KG1 (cell line): ENCODE measurements around the gene USP21.

Experiments used
- DNase-seq: peaks from one replicate; lab custom pipeline; 2025; lab: John Stamatoyannopoulos, UW

Gene USP21

GRCh38 chr1:161171696-161172095 is 12.4 kb downstream of the USP21 start:
- no peak for DNase-seq

DNA sequence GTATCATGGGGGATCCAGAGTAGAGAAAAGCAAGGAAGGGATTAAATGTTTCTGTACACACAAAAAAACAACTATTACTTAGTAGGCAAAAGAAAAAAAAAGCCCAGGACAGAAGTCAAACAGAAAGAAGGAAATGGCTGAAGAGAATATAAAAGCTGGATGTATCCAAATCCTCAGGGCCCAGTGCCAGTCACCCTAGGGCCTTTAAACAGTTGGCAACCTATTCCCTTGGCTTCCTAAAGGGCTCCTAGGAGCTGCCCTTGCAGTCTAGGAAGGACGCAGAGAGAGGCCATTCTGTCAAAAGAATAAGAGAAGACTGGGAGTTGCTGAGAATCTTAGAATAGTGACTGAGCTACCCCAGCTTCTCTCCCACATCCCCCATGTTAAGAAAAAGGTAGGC is 13.0 kb downstream of the USP21 start:
- DNase-seq = no peak

- no peak for DNase-seq
These were observed 13.6 kb downstream of the USP21 start for GRCh38 chr1:161172776-161173376.

- DNase-seq = no peak
These were observed 14.4 kb downstream of the USP21 start for GRCh38 chr1:161173711-161174110.

GRCh38 chr1:161174911-161175310 is 15.6 kb downstream of the USP21 start:
- DNase-seq = no peak

DNA sequence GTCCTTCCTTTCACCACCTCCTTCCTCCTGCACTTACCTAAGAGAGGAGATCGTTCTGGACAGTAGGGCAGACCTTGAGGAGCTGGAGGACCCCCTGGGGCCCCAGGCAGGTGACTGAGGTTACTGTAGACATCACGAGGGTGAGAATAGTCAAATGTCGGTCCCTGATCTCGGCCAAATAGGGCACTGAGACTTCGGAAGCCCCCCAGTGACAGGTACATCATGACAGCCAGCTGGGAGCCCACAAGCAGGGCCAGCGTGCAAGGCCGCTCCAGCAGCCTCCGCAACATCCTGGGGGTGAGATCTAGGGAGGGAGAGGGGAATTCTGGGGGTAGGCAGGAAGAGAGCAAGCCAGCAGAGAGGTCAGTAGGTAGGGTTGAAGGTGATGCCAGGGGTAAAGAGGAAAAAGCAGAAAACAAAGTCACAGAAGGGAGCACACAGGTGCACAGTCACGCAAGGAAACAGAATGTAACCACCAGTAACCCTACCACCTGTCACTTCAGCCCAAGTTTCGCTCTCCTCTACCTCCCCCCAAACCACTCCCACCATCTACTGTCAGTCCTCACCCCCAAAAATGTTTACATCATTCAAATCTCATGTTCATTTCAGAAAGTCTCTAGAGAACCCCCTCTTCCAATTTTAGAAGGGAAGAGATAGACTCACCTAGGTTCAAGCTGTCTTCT is 16.6 kb downstream of the USP21 start:
- no peak for DNase-seq

- DNase-seq = no peak
These were observed 17.3 kb downstream of the USP21 start for GRCh38 chr1:161176468-161177111.

GRCh38 chr1:161177112-161177935 is 18.0 kb downstream of the USP21 start, which contains the start of gene B4GALT3:
Gene B4GALT3, minus strand, starts transcription at chr1:161177507. Its CDS starts 1,447 bp downstream, at chr1:161176060.
- peak; percentile 50 for DNase-seq

DNA sequence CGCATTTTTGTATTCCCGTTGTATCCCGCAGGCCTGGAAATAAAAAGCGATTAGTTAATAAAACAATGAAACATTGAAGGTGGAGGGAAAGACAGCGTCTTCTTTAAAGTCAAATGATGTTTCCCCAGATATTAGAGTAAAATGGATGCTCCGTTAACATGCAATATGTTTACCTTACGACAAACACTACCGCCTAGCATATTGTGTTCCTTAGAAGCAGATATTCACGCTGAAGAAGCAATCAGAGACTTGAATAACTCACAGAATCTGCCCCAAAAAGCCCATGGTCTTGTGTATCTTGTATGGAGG is 18.6 kb downstream of the USP21 start:
- no peak for DNase-seq

DNA sequence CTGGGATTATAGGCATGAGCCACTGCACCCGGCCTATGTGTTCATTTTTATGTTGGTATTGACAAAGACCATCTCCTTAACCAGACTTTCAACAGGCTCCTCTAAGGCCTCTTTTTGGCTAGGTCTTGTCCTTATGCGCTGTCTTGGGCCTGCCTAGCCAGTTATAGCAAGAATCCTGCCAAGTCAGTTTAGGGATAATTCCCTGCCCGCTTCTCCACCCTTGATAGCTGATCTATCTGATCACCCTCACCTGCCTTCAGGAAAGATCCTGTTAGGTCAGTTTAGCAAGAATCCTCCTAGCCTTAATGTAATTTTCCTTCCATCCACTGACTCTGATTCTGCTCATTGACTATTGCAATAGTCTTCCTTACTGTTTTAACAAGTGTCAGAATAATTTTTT is 20.4 kb downstream of the USP21 start:
- DNase-seq = no peak

GRCh38 chr1:161180639-161181038 is 21.3 kb downstream of the USP21 start:
- DNase-seq = peak; percentile 22

DNA sequence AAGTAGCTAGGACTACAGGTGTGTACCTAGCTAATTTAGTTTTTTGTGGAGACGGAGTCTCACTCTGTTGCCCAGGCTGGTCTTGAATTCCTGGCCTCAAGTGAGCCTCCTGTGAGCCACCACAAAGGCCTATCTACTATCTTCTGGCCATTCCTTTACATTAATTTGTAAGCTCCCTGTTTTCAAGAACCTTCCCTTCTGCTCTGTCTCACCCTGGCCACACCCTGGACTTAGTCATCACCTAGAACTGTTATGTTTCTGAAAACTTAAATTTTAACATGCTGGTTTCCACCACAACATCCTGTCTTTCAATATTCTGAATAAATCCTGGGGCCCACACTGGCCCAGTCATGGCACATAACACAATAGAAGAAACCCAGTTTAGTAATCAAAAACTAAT is 22.9 kb downstream of the USP21 start:
- DNase-seq = no peak

GRCh38 chr1:161185282-161185682 is 26.0 kb downstream of the USP21 start:
- DNase-seq = peak; percentile 90

DNA sequence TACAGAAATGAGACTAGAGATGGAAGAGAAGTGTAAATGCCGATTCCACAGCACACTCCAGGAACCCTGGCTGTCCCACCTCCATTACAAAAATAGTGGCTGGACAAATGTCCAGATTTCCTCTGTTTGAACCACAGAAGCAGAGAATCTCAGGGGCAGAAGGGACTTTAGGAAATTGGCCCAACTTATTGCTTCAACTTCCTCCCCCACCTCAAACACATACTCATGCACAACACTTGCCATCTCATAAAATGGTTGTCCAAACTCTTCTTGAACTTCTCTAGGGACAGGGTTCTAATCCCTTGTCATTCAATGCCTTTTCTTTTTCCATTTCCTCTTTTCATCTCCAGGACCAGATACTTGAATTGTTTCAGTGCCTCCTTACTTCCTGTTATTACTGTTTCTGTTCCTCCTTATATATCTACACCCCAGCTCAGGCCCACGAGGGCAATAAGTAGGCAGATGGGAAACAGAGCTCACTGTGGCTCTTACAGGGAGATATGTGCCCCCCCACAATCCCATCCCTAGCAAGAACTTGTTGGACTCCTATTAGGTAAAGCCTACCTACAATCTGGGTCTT is 26.5 kb downstream of the USP21 start:
- peak; percentile 71 for DNase-seq

GRCh38 chr1:161187311-161187710 is 28.0 kb downstream of the USP21 start:
- DNase-seq = no peak

GRCh38 chr1:161188381-161188780 is 29.1 kb downstream of the USP21 start:
- no peak for DNase-seq

DNA sequence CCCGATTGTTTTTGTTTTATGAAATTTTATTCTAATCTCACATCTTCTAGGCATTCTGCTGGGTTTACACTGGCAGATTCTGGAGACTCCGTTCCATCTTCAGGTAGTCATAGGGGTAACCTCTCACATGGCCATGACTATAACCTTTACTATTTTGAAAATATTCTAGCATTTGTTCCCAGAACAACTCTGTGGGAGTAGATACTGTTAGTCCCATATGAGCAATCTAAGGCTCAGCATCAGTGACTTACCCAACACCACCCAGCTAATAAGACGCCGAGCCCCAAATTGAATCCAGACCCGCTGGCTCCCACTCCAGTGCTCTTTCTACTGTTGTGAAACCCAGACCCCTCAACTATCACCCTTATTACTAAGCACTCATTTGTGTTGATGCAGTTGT is 29.7 kb downstream of the USP21 start:
- DNase-seq = no peak

GRCh38 chr1:161190962-161191521 is 31.7 kb downstream of the USP21 start:
- DNase-seq = no peak

DNA sequence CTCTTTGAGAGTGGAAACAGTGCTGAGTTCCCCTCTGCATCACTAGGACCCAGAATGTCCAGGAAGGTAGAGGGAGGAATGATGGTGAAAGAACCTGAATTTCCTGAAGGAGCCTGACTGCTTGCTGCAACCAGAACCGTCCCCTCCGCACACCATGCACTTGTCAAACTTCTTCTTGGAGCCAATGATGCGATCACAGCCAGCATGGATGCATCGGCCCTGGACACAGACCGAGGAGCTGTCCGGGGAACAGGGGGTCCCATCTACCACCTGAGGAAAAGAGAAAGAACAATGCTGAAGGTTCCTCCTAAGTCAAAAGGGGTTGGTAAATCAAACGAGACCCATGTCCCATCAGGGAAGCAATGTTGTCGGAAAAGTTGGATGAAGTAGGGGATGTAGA is 32.7 kb downstream of the USP21 start:
- no peak for DNase-seq

- DNase-seq = peak; percentile 54
These were observed 33.5 kb downstream of the USP21 start for GRCh38 chr1:161192476-161193465.
